ENCODE measurements around the gene PLA2G12A. TPM values are rescaled to one million over a fixed set of nuclear protein-coding genes. Genes with fewer than 3 reads are reported as not detected.
"Not testable (repeated sequence)": the region's sequence is repeated elsewhere in the genome, so short reads cannot be mapped to it uniquely, and the experiment has no call there.

PLA2G12A gene
- polyA plus RNA-seq, 1 of the 3 experiments (the other 2 are of a cell fraction), result 7.9 TPM

DNA sequence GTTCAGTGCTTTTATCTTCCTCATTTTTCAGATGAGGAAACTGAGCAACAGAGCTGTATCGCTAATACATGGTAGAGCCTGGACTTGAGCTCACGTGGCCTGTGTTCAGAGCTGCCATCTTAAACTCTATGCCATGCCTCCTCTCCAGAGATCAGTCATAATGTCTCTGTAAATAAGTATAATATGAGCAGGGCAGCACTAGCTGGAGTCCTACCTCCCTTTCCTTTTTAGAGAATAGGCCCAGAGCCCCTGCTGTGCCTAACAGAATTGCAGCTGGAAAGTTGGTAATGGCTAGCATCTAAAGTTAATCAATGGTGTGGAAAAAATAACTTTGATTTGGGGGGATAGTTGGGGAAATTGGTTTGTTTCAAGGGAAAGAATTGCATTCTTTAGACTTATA, 47.0 kb downstream of the PLA2G12A start:
- no peaks in the 10 kb centered on the region for H4K20me1 ChIP-seq (ENCODE audit: insufficient read depth)
- H3K9ac ChIP-seq, result no peak overlapping the region
- WGBS (ENCODE audit: low lambda C conversion rate), result 82% methylated on average over 2 of the region's 2 CpGs
- H3K27ac ChIP-seq (ENCODE audit: low read depth in 2 of 2, low read length in 1 of 2), result no peak overlapping the region
- H3K4me2 ChIP-seq, result no peak overlapping the region
- H3K27me3 ChIP-seq (ENCODE audit: insufficient read depth), result no peaks in the 10 kb centered on the region
- H3K9me2 ChIP-seq, result no peaks in the 10 kb centered on the region
- CTCF ChIA-PET, result interaction anchor here (1.7 kb wide), 1 partner anchor 130 kb away, joined by 3 read pairs; no protein-coding TSS in a partner anchor
- no peaks in the 10 kb centered on the region for H3K4me1 ChIP-seq (ENCODE audit: control insufficient read depth in 1 of 2, insufficient read depth in 2 of 2, low read depth in 1 of 2, low read length in 1 of 2)
- H3K79me2 ChIP-seq (ENCODE audit: insufficient read depth), result no peaks in the 10 kb centered on the region
- no peak for TF ChIP-seq POLR2AphosphoS5 (IDR thresholded peaks at IDR 0.05; ENCODE audit: low read depth, low read length)
- TF ChIP-seq, protein P1, sequence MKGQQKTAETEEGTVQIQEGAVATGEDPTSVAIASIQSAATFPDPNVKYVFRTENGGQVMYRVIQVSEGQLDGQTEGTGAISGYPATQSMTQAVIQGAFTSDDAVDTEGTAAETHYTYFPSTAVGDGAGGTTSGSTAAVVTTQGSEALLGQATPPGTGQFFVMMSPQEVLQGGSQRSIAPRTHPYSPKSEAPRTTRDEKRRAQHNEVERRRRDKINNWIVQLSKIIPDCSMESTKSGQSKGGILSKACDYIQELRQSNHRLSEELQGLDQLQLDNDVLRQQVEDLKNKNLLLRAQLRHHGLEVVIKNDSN (IDR thresholded peaks at IDR 0.05; ENCODE audit: borderline replicate concordance, low read depth), result no peak
- TF ChIP-seq TAF1 (IDR thresholded peaks at IDR 0.05; ENCODE audit: borderline replicate concordance, low read depth, low read length), result no peak
- TF ChIP-seq, protein P2, sequence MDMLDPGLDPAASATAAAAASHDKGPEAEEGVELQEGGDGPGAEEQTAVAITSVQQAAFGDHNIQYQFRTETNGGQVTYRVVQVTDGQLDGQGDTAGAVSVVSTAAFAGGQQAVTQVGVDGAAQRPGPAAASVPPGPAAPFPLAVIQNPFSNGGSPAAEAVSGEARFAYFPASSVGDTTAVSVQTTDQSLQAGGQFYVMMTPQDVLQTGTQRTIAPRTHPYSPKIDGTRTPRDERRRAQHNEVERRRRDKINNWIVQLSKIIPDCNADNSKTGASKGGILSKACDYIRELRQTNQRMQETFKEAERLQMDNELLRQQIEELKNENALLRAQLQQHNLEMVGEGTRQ (IDR thresholded peaks at IDR 0.05; ENCODE audit: borderline replicate concordance, low read depth, low read length), result no peak
- no peak for TF ChIP-seq YY1 (IDR thresholded peaks at IDR 0.05; ENCODE audit: low read depth)
- TF ChIP-seq, protein P3, sequence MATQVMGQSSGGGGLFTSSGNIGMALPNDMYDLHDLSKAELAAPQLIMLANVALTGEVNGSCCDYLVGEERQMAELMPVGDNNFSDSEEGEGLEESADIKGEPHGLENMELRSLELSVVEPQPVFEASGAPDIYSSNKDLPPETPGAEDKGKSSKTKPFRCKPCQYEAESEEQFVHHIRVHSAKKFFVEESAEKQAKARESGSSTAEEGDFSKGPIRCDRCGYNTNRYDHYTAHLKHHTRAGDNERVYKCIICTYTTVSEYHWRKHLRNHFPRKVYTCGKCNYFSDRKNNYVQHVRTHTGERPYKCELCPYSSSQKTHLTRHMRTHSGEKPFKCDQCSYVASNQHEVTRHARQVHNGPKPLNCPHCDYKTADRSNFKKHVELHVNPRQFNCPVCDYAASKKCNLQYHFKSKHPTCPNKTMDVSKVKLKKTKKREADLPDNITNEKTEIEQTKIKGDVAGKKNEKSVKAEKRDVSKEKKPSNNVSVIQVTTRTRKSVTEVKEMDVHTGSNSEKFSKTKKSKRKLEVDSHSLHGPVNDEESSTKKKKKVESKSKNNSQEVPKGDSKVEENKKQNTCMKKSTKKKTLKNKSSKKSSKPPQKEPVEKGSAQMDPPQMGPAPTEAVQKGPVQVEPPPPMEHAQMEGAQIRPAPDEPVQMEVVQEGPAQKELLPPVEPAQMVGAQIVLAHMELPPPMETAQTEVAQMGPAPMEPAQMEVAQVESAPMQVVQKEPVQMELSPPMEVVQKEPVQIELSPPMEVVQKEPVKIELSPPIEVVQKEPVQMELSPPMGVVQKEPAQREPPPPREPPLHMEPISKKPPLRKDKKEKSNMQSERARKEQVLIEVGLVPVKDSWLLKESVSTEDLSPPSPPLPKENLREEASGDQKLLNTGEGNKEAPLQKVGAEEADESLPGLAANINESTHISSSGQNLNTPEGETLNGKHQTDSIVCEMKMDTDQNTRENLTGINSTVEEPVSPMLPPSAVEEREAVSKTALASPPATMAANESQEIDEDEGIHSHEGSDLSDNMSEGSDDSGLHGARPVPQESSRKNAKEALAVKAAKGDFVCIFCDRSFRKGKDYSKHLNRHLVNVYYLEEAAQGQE (IDR thresholded peaks at IDR 0.05; ENCODE audit: low read depth, low read length), result no peak
- no peak for TF ChIP-seq FOXJ3 (CRISPR knock-in tag; IDR thresholded peaks at IDR 0.05)
- TF ChIP-seq FOSL2 (IDR thresholded peaks at IDR 0.05; ENCODE audit: borderline replicate concordance, low read depth), result no peak
- TF ChIP-seq, protein P4, sequence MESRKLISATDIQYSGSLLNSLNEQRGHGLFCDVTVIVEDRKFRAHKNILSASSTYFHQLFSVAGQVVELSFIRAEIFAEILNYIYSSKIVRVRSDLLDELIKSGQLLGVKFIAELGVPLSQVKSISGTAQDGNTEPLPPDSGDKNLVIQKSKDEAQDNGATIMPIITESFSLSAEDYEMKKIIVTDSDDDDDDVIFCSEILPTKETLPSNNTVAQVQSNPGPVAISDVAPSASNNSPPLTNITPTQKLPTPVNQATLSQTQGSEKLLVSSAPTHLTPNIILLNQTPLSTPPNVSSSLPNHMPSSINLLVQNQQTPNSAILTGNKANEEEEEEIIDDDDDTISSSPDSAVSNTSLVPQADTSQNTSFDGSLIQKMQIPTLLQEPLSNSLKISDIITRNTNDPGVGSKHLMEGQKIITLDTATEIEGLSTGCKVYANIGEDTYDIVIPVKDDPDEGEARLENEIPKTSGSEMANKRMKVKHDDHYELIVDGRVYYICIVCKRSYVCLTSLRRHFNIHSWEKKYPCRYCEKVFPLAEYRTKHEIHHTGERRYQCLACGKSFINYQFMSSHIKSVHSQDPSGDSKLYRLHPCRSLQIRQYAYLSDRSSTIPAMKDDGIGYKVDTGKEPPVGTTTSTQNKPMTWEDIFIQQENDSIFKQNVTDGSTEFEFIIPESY (IDR thresholded peaks at IDR 0.05; ENCODE audit: borderline replicate concordance, low read depth), result no peak
- TF ChIP-seq RXRA (IDR thresholded peaks at IDR 0.05; ENCODE audit: borderline replicate concordance, low read depth), result no peak
- TF ChIP-seq MXI1 (IDR thresholded peaks at IDR 0.05; ENCODE audit: low read depth, low read length), result no peak
- no peak for TF ChIP-seq EZH2phosphoT487 (IDR thresholded peaks at IDR 0.05; ENCODE audit: borderline replicate concordance, low read depth)
- TF ChIP-seq TCF12 (IDR thresholded peaks at IDR 0.05), result no peak
- TF ChIP-seq MEF2A (IDR thresholded peaks at IDR 0.05; ENCODE audit: borderline replicate concordance, low read depth), result no peak
- no peak for TF ChIP-seq JUND (IDR thresholded peaks at IDR 0.05)
- no peak for TF ChIP-seq GATA2 (CRISPR knock-in tag; IDR thresholded peaks at IDR 0.05)
- no peaks in the 10 kb centered on the region for H3K9me3 ChIP-seq
- POLR2A ChIA-PET, result no interaction called here
- peaks cover 9 to 13% of the 10 kb centered on the region in 2 experiments for H3K36me3 ChIP-seq (replicated peaks in 1 of 2; ENCODE audit: control insufficient read depth in 1 of 2, insufficient read depth in 2 of 2, low read length in 1 of 2)
- H2AFZ ChIP-seq (ENCODE audit: low read depth), result no peak overlapping the region
- DNase-seq, result no peak
- H3F3A ChIP-seq (replicated peaks; ENCODE audit: insufficient read depth), result no peaks in the 10 kb centered on the region
- H3K4me3 ChIP-seq (ENCODE audit: low read depth in 2 of 2, low read length in 1 of 2), result no peak overlapping the region

DNA sequence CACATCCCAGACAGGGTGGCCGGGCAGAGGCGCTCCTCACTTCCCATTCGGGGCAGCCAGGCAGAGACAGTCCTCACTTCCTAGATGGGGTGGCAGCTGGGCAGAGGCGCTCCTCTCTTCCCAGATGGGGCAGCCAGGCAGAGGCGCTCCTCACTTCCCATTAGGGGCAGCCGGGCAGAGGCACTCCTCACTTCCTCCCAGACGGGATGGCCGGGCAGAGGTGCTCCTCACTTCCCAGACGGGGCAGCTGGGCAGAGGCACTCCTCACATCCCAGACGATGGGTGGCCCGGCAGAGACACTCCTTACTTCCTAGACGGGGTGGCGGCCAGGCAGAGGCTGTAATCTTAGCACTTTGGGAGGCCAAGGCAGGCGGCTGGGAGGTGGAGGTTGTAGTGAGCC, 50.9 kb downstream of the PLA2G12A start:
- POLR2A ChIA-PET; H3F3A ChIP-seq (replicated peaks; ENCODE audit: insufficient read depth); H3K27me3 ChIP-seq (ENCODE audit: insufficient read depth); H3K36me3 ChIP-seq (replicated peaks in 1 of 2; ENCODE audit: control insufficient read depth in 1 of 2, insufficient read depth in 2 of 2, low read length in 1 of 2); H3K9ac ChIP-seq; H3K79me2 ChIP-seq (ENCODE audit: insufficient read depth); H2AFZ ChIP-seq (ENCODE audit: low read depth); H3K4me2 ChIP-seq; H3K9me2 ChIP-seq; H3K4me3 ChIP-seq (ENCODE audit: low read depth in 2 of 2, low read length in 1 of 2); H3K9me3 ChIP-seq; H4K20me1 ChIP-seq (ENCODE audit: insufficient read depth); H3K4me1 ChIP-seq (ENCODE audit: control insufficient read depth in 1 of 2, insufficient read depth in 2 of 2, low read depth in 1 of 2, low read length in 1 of 2); H3K27ac ChIP-seq (ENCODE audit: low read depth in 2 of 2, low read length in 1 of 2); DNase-seq; CTCF ChIA-PET: not testable (repeated sequence)
- 92% methylated on average over 5 of the region's 14 CpGs for WGBS (ENCODE audit: low lambda C conversion rate)

DNA sequence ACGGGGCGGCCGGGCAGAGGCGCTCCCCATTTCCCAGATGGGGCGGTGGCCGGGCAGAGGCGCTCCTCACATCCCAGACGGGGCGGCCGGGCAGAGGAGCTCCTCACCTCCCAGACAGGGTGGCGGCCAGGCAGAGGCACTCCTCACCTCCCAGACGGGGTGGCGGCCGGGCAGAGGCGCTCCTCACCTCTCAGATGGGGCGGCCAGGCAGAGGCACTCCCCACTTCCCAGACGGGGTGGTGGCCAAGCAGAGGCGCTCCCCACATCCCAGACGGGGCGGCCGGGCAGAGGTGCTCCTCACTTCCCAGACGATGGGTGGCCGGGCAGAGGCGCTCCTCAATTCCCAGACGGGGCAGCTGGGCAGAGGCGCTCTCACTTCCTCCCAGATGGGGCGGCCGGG, 51.4 kb downstream of the PLA2G12A start:
- H3K36me3 ChIP-seq (replicated peaks in 1 of 2; ENCODE audit: control insufficient read depth in 1 of 2, insufficient read depth in 2 of 2, low read length in 1 of 2); H2AFZ ChIP-seq (ENCODE audit: low read depth); H3K9ac ChIP-seq; H3K79me2 ChIP-seq (ENCODE audit: insufficient read depth); H4K20me1 ChIP-seq (ENCODE audit: insufficient read depth); H3K4me3 ChIP-seq (ENCODE audit: low read depth in 2 of 2, low read length in 1 of 2); H3K4me1 ChIP-seq (ENCODE audit: control insufficient read depth in 1 of 2, insufficient read depth in 2 of 2, low read depth in 1 of 2, low read length in 1 of 2); H3K9me2 ChIP-seq; H3K27me3 ChIP-seq (ENCODE audit: insufficient read depth); H3K9me3 ChIP-seq; CTCF ChIA-PET; DNase-seq; H3K4me2 ChIP-seq; H3K27ac ChIP-seq (ENCODE audit: low read depth in 2 of 2, low read length in 1 of 2); POLR2A ChIA-PET; H3F3A ChIP-seq (replicated peaks; ENCODE audit: insufficient read depth): not testable (repeated sequence)
- WGBS (ENCODE audit: low lambda C conversion rate), result 95% methylated on average over 8 of the region's 28 CpGs

Measured in SK-N-SH (cell line).